A549 (cell line): ENCODE results near the gene HSPB1.

Source experiments
- ATOH8 ChIP-seq: fragments of 250-450 bp; sonication (Bioruptor Pico); IDR thresholded peaks from 2 replicates; pipeline ENCODE4 v1.5.0; 2020; ENCODE audit warnings: low read depth, mild to moderate bottlenecking, moderate library complexity
- NFE2L2 ChIP-seq: fragments of 150-350 bp; conservative IDR thresholded peaks from 2 replicates; pipeline ENCODE4 v1.6.1; 2014; ENCODE audit warnings: low read length
- PBX3 ChIP-seq: IDR thresholded peaks from 2 replicates; pipeline ENCODE4 v1.6.1; 2012
- POLR2A ChIP-seq: IDR thresholded peaks from 2 replicates; pipeline ENCODE4 v1.6.1; 2012; ENCODE audit warnings: mild to moderate bottlenecking, low read length
- RAD21 ChIP-seq, 2 experiments: fragments of >200 bp in 1 of 2; sonication (Bioruptor Twin) in 1 of 2; formaldehyde crosslinking in 1 of 2; IDR thresholded peaks in 1 of 2; conservative IDR thresholded peaks in 1 of 2; 2 replicates in 1 of 2; 3 replicates in 1 of 2; pipeline ENCODE4 v1.6.1; 2012 to 2018; ENCODE audit warnings: inconsistent platforms in 1 of 2
- RCOR1 ChIP-seq: fragments of 150-350 bp; IDR thresholded peaks from 2 replicates; pipeline ENCODE4 v1.6.1; 2014; ENCODE audit warnings: antibody characterized with exemption, low read length, low read depth
- TF ChIP-seq, protein P1 (sequence below): fragments of >200 bp; sonication (Bioruptor Twin); formaldehyde crosslinking; IDR thresholded peaks from 3 replicates; pipeline ENCODE4 v1.5.1; 2016

GRCh38 chr7:76300166-76300731, 2.2 kb upstream of the HSPB1 start:
- TF ChIP-seq, protein P1, sequence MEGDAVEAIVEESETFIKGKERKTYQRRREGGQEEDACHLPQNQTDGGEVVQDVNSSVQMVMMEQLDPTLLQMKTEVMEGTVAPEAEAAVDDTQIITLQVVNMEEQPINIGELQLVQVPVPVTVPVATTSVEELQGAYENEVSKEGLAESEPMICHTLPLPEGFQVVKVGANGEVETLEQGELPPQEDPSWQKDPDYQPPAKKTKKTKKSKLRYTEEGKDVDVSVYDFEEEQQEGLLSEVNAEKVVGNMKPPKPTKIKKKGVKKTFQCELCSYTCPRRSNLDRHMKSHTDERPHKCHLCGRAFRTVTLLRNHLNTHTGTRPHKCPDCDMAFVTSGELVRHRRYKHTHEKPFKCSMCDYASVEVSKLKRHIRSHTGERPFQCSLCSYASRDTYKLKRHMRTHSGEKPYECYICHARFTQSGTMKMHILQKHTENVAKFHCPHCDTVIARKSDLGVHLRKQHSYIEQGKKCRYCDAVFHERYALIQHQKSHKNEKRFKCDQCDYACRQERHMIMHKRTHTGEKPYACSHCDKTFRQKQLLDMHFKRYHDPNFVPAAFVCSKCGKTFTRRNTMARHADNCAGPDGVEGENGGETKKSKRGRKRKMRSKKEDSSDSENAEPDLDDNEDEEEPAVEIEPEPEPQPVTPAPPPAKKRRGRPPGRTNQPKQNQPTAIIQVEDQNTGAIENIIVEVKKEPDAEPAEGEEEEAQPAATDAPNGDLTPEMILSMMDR = no peak
- TF ChIP-seq RAD21 (conservative IDR thresholded peaks at IDR 0.05 in 1 of 2, IDR thresholded peaks at IDR 0.05 in 1 of 2) = no peak
- TF ChIP-seq ATOH8 (CRISPR knock-in tag) = no peak
- TF ChIP-seq PBX3 = no peak
- no peak for TF ChIP-seq POLR2A
- no peak for TF ChIP-seq NFE2L2
- no peak for TF ChIP-seq RCOR1
